Vagina (tissue), 2 donors: Measurements from ENCODE around the gene MYH7B.

ENCODE experiments used
- CTCF ChIP-seq, 3 experiments: fragments of 450-650 bp in 2 of 3; fragments of 200-600 bp in 1 of 3; sonication (generic) in 1 of 3; IDR thresholded peaks; one replicate each; pipeline ENCODE4 v1.5.1; 2017 to 2019; ENCODE audit warnings: antibody characterized with exemption in 3 of 3, mild to moderate bottlenecking in 2 of 3, moderate library complexity in 2 of 3
- POLR2A ChIP-seq, 2 donors: fragments of 450-650 bp; IDR thresholded peaks; one replicate each; pipeline ENCODE4 v1.6.1; 2017; ENCODE audit warnings: antibody characterized with exemption in 2 of 2, mild to moderate bottlenecking in 2 of 2, moderate library complexity in 2 of 2
- POLR2AphosphoS5 ChIP-seq, 2 donors: sonication (generic); formaldehyde crosslinking; IDR thresholded peaks; one replicate each; pipeline ENCODE4 v1.9.0; 2017; ENCODE audit warnings: antibody characterized with exemption in 2 of 2, mild to moderate bottlenecking in 2 of 2, low read depth in 1 of 2; ENCODE audit not compliant: insufficient read depth in 1 of 2

- TF ChIP-seq CTCF (IDR thresholded peaks at IDR 0.05) (no peak), POLR2A (IDR thresholded peaks at IDR 0.05) (no peak), POLR2AphosphoS5 (IDR thresholded peaks at IDR 0.05; ENCODE audit: insufficient read depth in 1 of 2, low read depth in 1 of 2) (no peak)
Observed at GRCh38 chr20:34996243-34997028, 40.8 kb downstream of the MYH7B start.
